NCI-H524 treated with DMSO at 0.1 percent for 48 hours (cell line): Measurements from ENCODE around the gene ATP8B4.

Experiments
- DNase-seq: peaks from one replicate; lab custom pipeline; 2025; lab: John Stamatoyannopoulos, UW

The ATP8B4 gene

GRCh38 chr15:49927189-49927861 is 191.7 kb downstream of the ATP8B4 start:
- no peak for DNase-seq

- no peak for DNase-seq
These were observed 192.3 kb downstream of the ATP8B4 start for GRCh38 chr15:49926740-49927139.

GRCh38 chr15:49923671-49924070 is 195.4 kb downstream of the ATP8B4 start:
- DNase-seq, result no peak

GRCh38 chr15:49919034-49919433 is 200.0 kb downstream of the ATP8B4 start:
- DNase-seq, result no peak

DNA sequence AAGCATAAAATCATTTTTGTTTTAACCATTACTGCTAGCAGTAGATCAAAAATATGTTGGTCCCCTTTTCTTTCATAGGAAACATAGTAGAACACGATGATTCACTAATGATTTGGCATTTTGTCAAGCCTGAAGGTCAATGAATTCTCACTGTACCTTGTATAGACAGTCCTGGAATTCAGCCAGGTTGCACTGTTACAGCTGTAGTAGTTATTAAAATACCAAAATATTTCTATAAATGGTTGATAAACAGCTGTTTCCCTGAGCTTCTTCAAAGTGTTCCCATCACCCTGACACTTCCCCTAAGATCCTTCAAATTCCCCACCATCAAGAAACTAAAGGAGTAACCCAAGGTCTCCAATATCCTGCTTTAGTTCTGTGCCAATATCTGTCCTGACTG is 200.9 kb downstream of the ATP8B4 start:
- DNase-seq, result no peak

GRCh38 chr15:49916998-49917397 is 202.0 kb downstream of the ATP8B4 start:
- DNase-seq, result no peak

GRCh38 chr15:49915822-49916221 is 203.2 kb downstream of the ATP8B4 start:
- no peak for DNase-seq

DNA sequence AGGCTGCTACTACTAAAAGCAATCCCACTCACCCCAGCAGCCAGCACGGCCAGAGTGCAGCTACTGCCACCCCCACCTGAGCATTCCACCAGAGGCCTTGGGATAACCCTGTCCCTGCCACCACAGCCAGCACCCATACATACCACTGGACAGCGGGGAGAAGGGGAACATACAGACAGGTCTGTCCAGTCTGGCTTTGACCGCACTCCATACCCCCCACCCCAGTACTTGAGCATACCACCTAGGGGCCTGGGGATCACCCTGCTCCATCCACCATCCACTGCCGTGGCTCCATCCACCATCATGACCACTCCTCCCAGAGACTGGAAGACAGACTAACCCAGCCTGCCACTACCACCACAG is 210.1 kb downstream of the ATP8B4 start:
- DNase-seq, result no peak

GRCh38 chr15:49908236-49908932 is 210.6 kb downstream of the ATP8B4 start:
- no peak for DNase-seq

DNA sequence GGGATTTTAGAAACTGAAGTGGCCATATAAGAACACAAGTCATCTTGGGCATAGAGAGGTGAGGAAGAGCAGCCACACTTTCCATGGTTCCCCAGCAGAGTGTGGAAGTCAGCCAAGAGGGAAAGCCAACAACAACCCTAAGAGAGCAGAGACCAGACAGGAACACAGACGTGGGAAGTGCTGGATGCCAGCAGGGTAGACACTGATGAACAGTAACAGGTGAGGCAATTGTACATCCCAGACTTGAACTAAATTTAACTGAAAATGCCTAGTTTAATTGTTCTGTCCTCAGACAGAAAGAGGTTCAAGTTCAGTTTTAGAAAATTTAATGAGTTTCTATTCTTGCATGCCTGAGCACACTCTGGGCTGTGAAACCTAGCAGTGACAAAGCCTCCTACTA is 212.1 kb downstream of the ATP8B4 start:
- DNase-seq, result no peak

DNA sequence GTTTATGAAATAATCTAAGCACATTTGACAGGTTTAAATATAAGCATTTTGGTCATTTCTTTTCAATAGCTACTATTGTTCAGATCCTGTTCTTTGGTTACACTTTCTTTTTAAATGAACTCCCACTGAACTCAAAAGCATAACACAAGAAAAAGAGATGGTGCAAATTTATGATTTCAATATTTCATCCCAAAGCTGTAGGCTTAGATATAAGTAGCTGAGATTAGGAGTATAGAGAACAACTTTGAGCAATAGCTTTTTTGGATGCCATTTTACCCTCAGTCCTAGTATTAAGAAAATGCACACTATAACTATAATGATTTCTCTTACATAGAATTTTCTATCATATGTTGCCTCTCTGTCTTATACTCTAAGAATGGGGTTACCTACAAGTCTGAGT is 213.8 kb downstream of the ATP8B4 start:
- no peak for DNase-seq

GRCh38 chr15:49904296-49904695 is 214.7 kb downstream of the ATP8B4 start:
- no peak for DNase-seq

- DNase-seq, result no peak
These were observed 216.1 kb downstream of the ATP8B4 start for GRCh38 chr15:49902685-49903501.

- no peak for DNase-seq
These were observed 216.9 kb downstream of the ATP8B4 start for GRCh38 chr15:49901996-49902684.

GRCh38 chr15:49901321-49901720 is 217.7 kb downstream of the ATP8B4 start:
- DNase-seq, result no peak

- DNase-seq, result no peak
These were observed 218.2 kb downstream of the ATP8B4 start for GRCh38 chr15:49900903-49901235.

DNA sequence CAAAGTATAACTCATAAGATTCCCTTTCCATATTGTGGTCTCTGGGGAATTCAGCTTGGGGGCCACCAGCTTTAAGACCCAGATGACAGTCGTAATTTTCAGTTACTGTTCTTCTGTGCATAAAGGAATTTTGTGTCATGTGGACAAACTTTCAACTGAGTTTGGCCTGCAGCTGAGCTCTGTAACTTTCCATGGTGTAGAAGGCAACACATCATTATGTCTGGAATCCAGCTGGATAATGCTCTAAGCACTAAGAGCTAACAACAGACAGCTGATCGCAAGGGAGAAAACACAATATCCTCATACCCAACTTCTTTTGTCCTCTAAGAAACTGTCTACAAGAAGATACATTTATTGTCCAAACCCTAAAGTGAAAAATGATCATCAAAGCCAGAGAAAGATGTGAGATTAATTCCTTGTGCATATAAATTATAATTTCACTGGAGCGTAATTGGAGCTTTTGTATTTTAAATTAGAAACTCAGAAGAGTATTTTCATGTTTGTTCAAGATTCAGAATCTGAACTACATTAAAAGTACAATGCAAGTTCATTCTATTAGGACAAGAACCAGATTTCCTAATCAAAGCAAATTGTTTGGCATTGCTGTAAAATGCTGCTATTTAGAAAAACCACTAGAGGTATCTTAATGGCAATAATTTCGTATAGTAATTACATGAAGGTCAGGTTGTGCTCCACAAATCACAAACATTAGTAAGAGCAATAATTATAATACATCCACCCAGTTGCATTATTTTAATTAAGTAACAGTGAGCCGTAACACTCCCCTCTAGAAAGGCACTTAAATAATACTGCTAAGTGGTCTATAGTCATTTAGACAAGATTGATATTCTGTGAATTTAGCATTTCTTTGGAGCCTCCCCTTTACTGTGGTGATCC is 218.8 kb downstream of the ATP8B4 start:
- DNase-seq, result no peak

- DNase-seq, result no peak
These were observed 220.3 kb downstream of the ATP8B4 start for GRCh38 chr15:49898575-49899283.

DNA sequence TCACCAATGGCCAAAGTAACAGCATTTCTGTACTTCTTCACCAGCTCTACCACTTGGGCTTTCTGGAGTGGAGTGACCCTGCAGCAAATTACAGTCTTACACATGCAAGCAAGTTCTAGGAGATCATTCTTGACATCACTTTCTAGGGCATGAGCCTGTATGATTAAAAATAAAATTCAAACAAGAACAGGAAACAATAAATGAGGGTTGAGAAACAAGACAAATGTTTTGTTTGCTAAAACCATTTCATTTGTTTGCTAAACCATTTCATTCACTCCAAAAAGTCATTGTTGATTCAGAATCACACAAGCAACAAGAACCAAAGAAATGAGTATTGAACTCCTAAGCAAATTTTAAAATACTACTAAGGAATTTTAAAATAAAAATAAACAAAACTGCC is 220.9 kb downstream of the ATP8B4 start:
- DNase-seq, result no peak

DNA sequence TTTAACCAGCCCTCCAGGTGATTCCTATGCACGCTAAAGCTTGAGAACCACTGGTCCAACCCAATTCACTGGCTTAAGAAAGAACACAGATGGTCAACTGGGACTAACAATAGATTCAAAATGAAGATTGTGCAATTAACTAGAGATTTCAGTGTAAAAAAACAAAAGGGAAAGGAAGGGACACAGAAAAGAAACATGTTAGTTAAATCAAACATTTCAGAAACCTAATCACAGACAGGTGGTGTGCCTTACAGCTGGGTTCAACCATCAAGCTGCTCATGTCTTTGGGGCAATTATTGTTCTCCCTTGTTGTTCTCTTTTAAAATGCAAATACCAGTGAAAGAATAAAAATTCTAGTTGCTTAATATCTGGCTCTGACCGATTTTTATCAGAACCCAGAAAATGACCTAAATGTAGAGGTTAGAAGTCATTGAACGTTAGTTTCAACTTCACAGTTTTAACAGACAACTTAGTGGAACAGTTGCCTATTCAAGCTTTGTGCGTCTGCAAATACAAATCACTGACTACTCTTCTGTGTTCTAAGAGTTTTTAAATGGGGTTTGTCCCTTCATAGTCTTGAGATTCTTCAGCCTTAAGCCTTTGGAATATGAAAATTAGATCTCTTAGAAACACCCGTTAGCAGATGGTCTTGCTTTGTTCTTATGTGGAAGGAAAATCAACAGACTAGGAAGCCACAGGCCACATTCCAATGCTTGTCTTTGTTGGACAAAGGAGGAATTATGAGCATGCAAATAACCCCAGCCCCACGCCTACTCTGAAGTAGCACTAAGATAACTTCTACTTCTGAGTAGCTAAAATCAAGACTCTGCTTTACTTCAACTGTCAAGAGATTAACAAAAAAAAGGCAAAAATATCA is 223.4 kb downstream of the ATP8B4 start:
- no peak for DNase-seq
